Neural crest cell (in vitro differentiated cells): ENCODE results near the gene COL2A1. TPM values are rescaled to one million over a fixed set of nuclear protein-coding genes. Genes with fewer than 3 reads are reported as not detected.

Experiments used
- DNase-seq: peaks from one replicate; pipeline ENCODE4 v3.0.0; 2021; ENCODE audit warnings: low read depth, mixed read lengths, low spot score
- H3K27ac Mint-ChIP-seq: one replicate; pipeline ENCODE4 v1.8.0; 2021; ENCODE audit warnings: mild to moderate bottlenecking, mixed read lengths; ENCODE audit not compliant: unreplicated experiment
- H3K27me3 Mint-ChIP-seq: 2 replicates; pipeline ENCODE4 v1.8.0; 2021; ENCODE audit warnings: low read depth, mild to moderate bottlenecking, mixed read lengths
- H3K36me3 Mint-ChIP-seq: 2 replicates; pipeline ENCODE4 v1.8.0; 2021; ENCODE audit warnings: low read depth, mild to moderate bottlenecking, mixed read lengths
- H3K4me1 Mint-ChIP-seq: 2 replicates; pipeline ENCODE4 v1.8.0; 2021; ENCODE audit warnings: mixed read lengths
- H3K4me3 Mint-ChIP-seq: one replicate; pipeline ENCODE4 v1.8.0; 2021; ENCODE audit warnings: mild to moderate bottlenecking, mixed read lengths
- H3K9me3 Mint-ChIP-seq: 2 replicates; pipeline ENCODE4 v1.8.0; 2021; ENCODE audit warnings: mixed read lengths
- CTCF ChIP-seq: fragments of 200-600 bp; sonication (generic); conservative IDR thresholded peaks from 2 replicates; pipeline ENCODE4 v1.5.0; 2021; ENCODE audit warnings: antibody characterized with exemption, mild to moderate bottlenecking
- total RNA-seq: library from RNA; stranded (reverse); gene quantifications from 2 replicates; pipeline ENCODE4 v1.2.1, GENCODE V29; 2021

The COL2A1 gene
- total RNA-seq, 1 donor from 2014 or later = 386 TPM

DNA sequence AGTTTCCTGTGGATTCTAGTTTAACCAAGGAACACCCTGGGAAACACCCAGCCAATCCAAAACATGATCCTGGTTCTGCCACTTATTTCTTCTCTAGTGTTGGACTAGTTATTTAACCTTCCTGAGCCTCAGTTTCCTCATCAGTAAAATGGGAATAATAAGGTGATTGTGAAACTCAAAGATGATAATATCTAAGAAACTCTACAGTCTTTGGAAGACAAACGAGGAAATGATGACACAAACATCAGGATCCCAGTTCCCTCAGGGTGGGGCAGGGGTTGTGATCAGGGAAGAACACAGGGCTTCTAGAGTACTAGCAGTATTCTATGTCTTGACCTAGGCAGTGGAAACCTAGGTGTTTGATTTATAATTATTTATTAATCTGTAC is 58.9 kb downstream of the COL2A1 start:
- Mint-ChIP-seq H3K4me1 (peaks cover 8% of the 10 kb centered on the region), H3K27me3 (peaks cover 5% of the 10 kb centered on the region), H3K4me3 (no peak overlapping the region), H3K36me3 (no peaks in the 10 kb centered on the region), H3K27ac (no peak overlapping the region), H3K9me3 (no peaks in the 10 kb centered on the region)
- DNase-seq = no peak
- TF ChIP-seq CTCF = no peak

DNA sequence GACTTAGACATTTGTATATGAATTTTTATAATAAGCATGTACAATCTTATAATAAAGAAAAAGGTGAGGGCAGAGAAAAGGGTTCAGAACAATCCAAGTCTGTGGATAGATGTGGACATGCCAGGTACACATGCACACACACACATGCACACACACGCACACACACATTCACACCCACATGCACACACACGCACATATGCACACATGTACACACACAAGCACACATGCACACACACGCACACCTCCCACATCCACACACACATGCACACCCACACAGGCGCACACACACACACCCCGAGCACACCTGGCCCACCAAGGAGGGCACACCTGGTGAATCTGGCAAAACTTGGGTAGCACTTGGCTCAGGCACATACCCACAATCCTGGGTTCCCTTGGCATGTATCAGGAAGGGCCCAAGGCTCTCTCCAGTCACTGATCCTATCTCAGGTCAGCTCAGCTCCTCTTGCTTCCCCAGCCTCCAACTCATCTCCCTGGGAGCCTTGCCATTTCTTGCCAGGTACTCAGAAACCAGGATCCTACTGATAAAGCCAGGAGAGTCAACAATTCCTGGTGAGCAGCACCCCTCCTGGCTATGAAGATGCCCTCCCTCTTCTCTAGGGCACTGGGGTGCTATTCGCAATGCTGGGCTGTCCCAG is 59.5 kb downstream of the COL2A1 start:
- no peak for DNase-seq
- Mint-ChIP-seq H3K4me3 (no peak overlapping the region), H3K9me3 (no peaks in the 10 kb centered on the region)

GRCh38 chr12:47943623-47944340 is 60.5 kb downstream of the COL2A1 start:
- H3K4me3 Mint-ChIP-seq = no peak overlapping the region
- H3K27ac Mint-ChIP-seq = no peak overlapping the region
- no peak for TF ChIP-seq CTCF

More for the DNA sequence above, 59.5 kb downstream of the COL2A1 start:
- Mint-ChIP-seq H3K27ac (no peak overlapping the region), H3K36me3 (no peaks in the 10 kb centered on the region), H3K4me1 (peaks cover 5% of the 10 kb centered on the region), H3K27me3 (peaks cover 5% of the 10 kb centered on the region)
- TF ChIP-seq CTCF = no peak

DNA sequence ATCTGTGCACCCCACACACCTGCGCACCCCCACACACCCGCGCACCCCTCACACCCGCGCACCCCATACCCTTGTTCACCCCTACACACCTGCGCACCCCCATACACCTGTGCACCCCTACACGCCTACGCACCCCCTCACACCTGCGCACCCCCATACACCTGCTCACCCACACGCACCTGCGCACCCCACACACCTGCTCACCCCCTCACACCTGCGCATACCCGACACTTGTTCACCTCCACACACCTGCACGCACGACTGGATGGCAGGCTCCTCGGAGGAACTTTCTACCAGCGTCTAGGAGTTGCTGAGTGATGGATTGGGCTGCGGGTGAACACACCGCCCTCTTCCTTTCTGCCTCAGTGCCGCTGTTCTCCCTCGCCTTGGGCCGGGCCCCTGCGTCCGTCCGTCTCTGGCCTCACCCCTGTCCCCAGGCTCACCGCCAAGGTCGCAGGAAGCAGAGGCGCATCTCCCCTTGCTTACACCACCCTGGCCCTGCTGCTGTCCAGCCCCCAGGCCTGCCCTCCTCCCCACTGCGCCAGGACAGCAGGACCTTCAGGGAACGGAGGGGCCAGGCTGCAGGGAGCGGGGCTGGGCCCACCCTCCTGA is 61.6 kb downstream of the COL2A1 start:
- H3K27ac Mint-ChIP-seq = no peak overlapping the region
- H3K36me3 Mint-ChIP-seq = no peaks in the 10 kb centered on the region
- no peaks in the 10 kb centered on the region for H3K4me1 Mint-ChIP-seq
- TF ChIP-seq CTCF = no peak
- DNase-seq = no peak
- H3K4me3 Mint-ChIP-seq = no peak overlapping the region
- H3K9me3 Mint-ChIP-seq = no peaks in the 10 kb centered on the region
- peaks cover 5% of the 10 kb centered on the region for H3K27me3 Mint-ChIP-seq

More at GRCh38 chr12:47943623-47944340, 60.5 kb downstream of the COL2A1 start:
- Mint-ChIP-seq H3K9me3 (no peaks in the 10 kb centered on the region), H3K36me3 (no peaks in the 10 kb centered on the region), H3K4me1 (no peaks in the 10 kb centered on the region), H3K27me3 (peaks cover 5% of the 10 kb centered on the region)
- no peak for DNase-seq

DNA sequence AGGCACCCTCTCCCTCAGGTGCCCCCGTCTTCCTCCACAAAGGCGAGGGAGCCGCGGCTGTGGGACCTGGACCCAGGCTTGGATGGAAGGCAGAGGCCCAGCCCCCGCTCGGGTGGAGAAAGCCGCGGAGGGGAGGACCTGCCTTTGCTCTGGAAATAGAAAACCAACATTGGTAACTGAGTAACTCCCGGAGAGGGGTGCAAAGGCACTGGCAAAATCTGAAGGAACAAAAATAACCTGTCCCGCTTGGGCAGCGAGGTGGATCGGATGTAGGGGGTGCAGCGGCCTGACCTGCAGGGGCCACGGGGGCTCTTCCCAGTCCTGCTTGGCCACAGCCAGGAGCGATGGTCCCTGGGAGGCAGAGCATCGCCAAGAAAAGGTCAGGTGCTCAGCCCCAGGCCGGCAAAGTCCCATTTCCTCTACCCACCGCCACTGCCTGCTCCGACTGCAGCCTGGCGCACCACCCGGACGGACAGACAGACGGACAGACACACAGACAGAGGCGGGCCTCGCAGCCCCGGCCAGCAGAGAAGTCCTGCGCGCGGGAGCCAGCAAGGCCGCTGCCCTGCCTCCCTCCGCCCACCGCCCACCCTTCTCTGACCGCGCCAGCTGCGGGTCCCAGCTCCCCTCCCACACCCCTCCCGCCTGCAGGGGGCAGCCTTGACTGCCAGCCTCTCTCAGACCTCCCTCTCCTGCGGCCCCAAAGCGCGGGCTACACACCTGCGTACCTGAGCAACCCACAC is 62.2 kb downstream of the COL2A1 start:
- H3K4me3 Mint-ChIP-seq = no peak overlapping the region
- no peak overlapping the region for H3K27ac Mint-ChIP-seq
- no peak for TF ChIP-seq CTCF
- no peaks in the 10 kb centered on the region for H3K36me3 Mint-ChIP-seq
- no peak for DNase-seq
- H3K9me3 Mint-ChIP-seq = no peaks in the 10 kb centered on the region
- peaks cover 5% of the 10 kb centered on the region for H3K27me3 Mint-ChIP-seq
- no peaks in the 10 kb centered on the region for H3K4me1 Mint-ChIP-seq
